GM12875 (cell line): ENCODE measurements around the gene GNA14.

Source experiments
- H3K4me3 ChIP-seq: one replicate; pipeline ENCODE4 v1.5.1; 2011; ENCODE audit warnings: low read depth, low read length, control low read depth
- TF ChIP-seq, protein P1 (sequence below): IDR thresholded peaks from 2 replicates; pipeline ENCODE4 v1.5.1; 2011; ENCODE audit warnings: low read depth, mild to moderate bottlenecking, control low read depth, inconsistent platforms, low read length, moderate library complexity, borderline replicate concordance; ENCODE audit not compliant: insufficient read depth

Gene GNA14

GRCh38 chr9:77604316-77604715 lies 43.8 kb downstream of the GNA14 start:
- TF ChIP-seq, protein P1, sequence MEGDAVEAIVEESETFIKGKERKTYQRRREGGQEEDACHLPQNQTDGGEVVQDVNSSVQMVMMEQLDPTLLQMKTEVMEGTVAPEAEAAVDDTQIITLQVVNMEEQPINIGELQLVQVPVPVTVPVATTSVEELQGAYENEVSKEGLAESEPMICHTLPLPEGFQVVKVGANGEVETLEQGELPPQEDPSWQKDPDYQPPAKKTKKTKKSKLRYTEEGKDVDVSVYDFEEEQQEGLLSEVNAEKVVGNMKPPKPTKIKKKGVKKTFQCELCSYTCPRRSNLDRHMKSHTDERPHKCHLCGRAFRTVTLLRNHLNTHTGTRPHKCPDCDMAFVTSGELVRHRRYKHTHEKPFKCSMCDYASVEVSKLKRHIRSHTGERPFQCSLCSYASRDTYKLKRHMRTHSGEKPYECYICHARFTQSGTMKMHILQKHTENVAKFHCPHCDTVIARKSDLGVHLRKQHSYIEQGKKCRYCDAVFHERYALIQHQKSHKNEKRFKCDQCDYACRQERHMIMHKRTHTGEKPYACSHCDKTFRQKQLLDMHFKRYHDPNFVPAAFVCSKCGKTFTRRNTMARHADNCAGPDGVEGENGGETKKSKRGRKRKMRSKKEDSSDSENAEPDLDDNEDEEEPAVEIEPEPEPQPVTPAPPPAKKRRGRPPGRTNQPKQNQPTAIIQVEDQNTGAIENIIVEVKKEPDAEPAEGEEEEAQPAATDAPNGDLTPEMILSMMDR, result no peak
- H3K4me3 ChIP-seq, result no peak overlapping the region

- H3K4me3 ChIP-seq, result no peak overlapping the region
- TF ChIP-seq, protein P1, result no peak
These were observed 45.3 kb downstream of the GNA14 start for GRCh38 chr9:77602852-77603251.

- H3K4me3 ChIP-seq, result no peak overlapping the region
- TF ChIP-seq, protein P1, result no peak
These were observed 46.5 kb downstream of the GNA14 start for GRCh38 chr9:77601476-77602099.

- H3K4me3 ChIP-seq, result no peak overlapping the region
- TF ChIP-seq, protein P1, result no peak
These were observed 47.3 kb downstream of the GNA14 start for GRCh38 chr9:77600810-77601209.

- H3K4me3 ChIP-seq, result no peak overlapping the region
- TF ChIP-seq, protein P1, result no peak
These were observed 48.6 kb downstream of the GNA14 start for GRCh38 chr9:77599492-77599891.

GRCh38 chr9:77598991-77599390 lies 49.1 kb downstream of the GNA14 start:
- H3K4me3 ChIP-seq, result no peak overlapping the region
- TF ChIP-seq, protein P1, result no peak

DNA sequence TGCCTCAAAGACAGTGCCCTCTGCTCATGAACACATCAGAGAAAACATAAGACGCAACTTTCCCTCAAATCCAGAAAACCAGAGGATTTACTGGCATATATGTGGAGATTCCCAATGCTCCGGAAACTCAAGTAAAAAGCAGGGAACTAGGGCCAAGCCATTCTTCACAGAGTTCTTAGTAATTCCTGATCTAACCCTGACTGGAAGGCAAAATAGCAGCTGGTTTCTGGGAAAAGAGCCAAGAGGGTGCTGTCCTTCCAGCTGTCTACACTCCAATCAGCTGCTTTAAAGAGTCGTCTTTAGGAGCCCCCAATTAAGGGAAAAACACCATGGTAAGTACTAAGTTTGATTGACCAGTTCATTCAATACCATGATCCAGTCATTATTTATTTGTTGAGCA lies 49.6 kb downstream of the GNA14 start:
- TF ChIP-seq, protein P1, result no peak
- H3K4me3 ChIP-seq, result no peak overlapping the region
